Measurements from ENCODE around the gene POLG. TPM values are rescaled to one million over a fixed set of nuclear protein-coding genes. Genes with fewer than 3 reads are reported as not detected.

POLG gene
- total and polyA plus RNA-seq, 7 experiments from 2014 or later = 24.0 to 136 (median 128) TPM

DNA sequence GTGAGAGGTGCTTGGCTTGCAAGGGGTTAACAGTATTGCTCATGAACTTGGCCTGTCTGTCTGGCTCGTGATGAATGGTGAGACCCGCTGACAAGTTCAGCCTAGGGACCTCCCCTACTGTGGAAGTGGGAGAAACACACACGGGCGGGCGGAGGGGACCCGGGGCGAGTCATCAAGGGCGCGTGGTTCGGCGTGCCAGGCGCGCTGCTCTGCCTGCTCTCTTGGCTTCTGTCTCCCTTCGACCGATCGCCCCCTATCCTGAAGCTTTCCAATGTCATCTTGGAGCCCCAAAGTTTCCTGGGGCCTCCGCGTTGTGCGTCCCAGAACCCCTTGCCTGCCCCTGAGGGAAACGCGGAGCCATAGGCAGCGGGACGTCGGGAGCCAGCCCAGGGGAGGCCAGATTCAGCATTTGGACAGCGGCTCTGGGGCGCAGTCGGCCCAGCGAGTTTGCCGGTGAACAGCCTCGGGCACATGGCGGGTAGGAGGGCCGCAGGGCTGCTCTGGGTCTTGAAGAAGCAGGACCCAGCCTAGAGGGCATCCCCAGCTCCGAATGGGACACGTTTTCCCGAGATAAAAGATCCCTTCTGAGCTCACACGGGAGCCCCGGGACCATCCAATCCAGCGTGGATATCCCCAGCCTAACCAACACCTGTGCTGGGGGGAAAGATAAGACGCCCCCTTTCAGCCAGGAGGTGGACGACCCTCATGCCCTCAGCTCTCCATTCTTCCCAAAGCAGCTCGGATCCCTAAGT lies 27.0 kb upstream of the POLG start:
- ChIA-PET POLR2A (no interaction called here), CTCF (interaction anchor here (0.6 kb wide), 2 partner anchors 25 to 67 kb away, joined by 3 to 5 read pairs; no protein-coding TSS in a partner anchor)
- peak; percentile 39 for ATAC-seq
- peaks cover 0 to 5% (median 0%) of the 10 kb centered on the region in 11 donors for H3K9me3 Mint-ChIP-seq
- intact Hi-C loops (cut with micrococcal nuclease) = loop anchor here in 1 of 2 donors (2.0 kb wide), 1 partner anchor 57 kb away; no protein-coding TSS in a partner anchor
- H3K36me3 Mint-ChIP-seq = peaks cover 0 to 6% (median 0%) of the 10 kb centered on the region in 5 donors
- Histone ChIP-seq H3K4me3 (ENCODE audit: low read length) (no peak overlapping the region), H3K36me3 (ENCODE audit: control insufficient read depth in 2 of 3, insufficient read depth in 3 of 3, low read length in 3 of 3) (no peaks in the 10 kb centered on the region), H3K27ac (ENCODE audit: low read depth, low read length) (no peak overlapping the region), H3K9me3 (ENCODE audit: control insufficient read depth in 2 of 3, low read length in 3 of 3) (no peaks in the 10 kb centered on the region), H3K27me3 (ENCODE audit: control insufficient read depth in 2 of 2, insufficient read depth in 2 of 2, low read length in 2 of 2) (peaks cover 5 to 35% of the 10 kb centered on the region in 2 donors), H3K4me1 (ENCODE audit: control insufficient read depth in 2 of 2, insufficient read depth in 2 of 2, low read length in 2 of 2) (peaks cover 4 to 10% of the 10 kb centered on the region in 2 donors)
- DNase-seq = peak; percentile 23 to 68 (median 49)
- H3K4me1 Mint-ChIP-seq = peaks cover 4 to 28% (median 20%) of the 10 kb centered on the region in 7 donors
- H3K4me3 Mint-ChIP-seq = peak overlapping the region in 9 of 10 donors; percentile 23 to 66 (median 36)
- peak overlapping the region in 1 of 9 donors; percentile 3 for H3K27ac Mint-ChIP-seq
- H3K27me3 Mint-ChIP-seq = peaks cover 67 to 88% (median 76%) of the 10 kb centered on the region in 5 donors

DNA sequence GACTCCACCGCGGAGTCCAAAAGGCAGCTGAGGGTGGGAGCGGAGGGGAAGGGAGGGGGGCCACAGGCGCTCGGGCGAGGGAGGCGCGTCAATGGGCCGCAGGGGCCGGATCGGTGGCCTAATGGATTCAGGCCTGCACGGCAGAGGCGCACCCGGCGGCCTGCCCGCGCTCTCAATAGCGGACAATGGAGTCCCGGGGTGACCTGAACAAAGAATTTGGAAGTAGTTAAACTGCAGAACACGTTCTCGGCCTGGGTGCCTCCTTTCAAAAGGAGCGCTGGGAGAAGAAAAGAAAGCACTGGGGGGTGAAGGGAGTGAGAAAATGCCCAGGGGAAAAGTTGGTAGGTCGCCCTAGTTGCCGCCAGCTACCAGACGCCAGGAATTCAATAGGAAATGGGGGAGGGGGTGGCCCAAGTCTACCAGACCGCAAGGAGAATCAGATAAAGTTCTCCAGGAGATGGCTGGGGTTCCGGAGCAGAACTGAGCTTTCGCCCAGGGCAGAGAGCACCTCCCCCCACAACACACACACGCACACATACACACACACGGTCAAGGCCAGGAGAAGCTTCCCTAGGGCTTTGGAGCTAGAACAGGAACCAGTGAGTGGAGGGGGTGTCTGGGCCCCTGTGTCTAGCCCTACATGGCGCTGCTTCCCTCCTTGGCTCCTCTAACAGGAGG lies 25.8 kb upstream of the POLG start:
- DNase-seq (no peak), ATAC-seq (no peak)
- H3K4me1 ChIP-seq (ENCODE audit: control insufficient read depth in 2 of 2, insufficient read depth in 2 of 2, low read length in 2 of 2) = peaks cover 4 to 10% of the 10 kb centered on the region in 2 donors
- Mint-ChIP-seq H3K4me3 (peak overlapping the region in 4 of 10 donors; percentile 33 to 51 (median 34)), H3K4me1 (peaks cover 0 to 28% (median 16%) of the 10 kb centered on the region in 7 donors), H3K9me3 (peaks cover 0 to 5% (median 0%) of the 10 kb centered on the region in 11 donors), H3K36me3 (peaks cover 0 to 6% (median 0%) of the 10 kb centered on the region in 5 donors), H3K27ac (peak overlapping the region in 3 of 9 donors; percentile 13 to 38 (median 29)), H3K27me3 (peaks cover 68 to 86% (median 76%) of the 10 kb centered on the region in 5 donors)
- H3K4me3 ChIP-seq (ENCODE audit: low read length) = no peak overlapping the region
- CTCF ChIA-PET = interaction anchor here (5.2 kb wide), 1 partner anchor 69 kb away, joined by 57 read pairs; no protein-coding TSS in a partner anchor
- H3K9me3 ChIP-seq (ENCODE audit: control insufficient read depth in 2 of 3, low read length in 3 of 3) = no peaks in the 10 kb centered on the region
- H3K36me3 ChIP-seq (ENCODE audit: control insufficient read depth in 2 of 3, insufficient read depth in 3 of 3, low read length in 3 of 3) = no peaks in the 10 kb centered on the region
- POLR2A ChIA-PET = no interaction called here
- peaks cover 8 to 35% of the 10 kb centered on the region in 2 donors for H3K27me3 ChIP-seq (ENCODE audit: control insufficient read depth in 2 of 2, insufficient read depth in 2 of 2, low read length in 2 of 2)
- no peak overlapping the region for H3K27ac ChIP-seq (ENCODE audit: low read depth, low read length)
- intact Hi-C loops (cut with micrococcal nuclease) = loop anchor here in 1 of 2 donors (2.0 kb wide), 1 partner anchor 58 kb away; no protein-coding TSS in a partner anchor

DNA sequence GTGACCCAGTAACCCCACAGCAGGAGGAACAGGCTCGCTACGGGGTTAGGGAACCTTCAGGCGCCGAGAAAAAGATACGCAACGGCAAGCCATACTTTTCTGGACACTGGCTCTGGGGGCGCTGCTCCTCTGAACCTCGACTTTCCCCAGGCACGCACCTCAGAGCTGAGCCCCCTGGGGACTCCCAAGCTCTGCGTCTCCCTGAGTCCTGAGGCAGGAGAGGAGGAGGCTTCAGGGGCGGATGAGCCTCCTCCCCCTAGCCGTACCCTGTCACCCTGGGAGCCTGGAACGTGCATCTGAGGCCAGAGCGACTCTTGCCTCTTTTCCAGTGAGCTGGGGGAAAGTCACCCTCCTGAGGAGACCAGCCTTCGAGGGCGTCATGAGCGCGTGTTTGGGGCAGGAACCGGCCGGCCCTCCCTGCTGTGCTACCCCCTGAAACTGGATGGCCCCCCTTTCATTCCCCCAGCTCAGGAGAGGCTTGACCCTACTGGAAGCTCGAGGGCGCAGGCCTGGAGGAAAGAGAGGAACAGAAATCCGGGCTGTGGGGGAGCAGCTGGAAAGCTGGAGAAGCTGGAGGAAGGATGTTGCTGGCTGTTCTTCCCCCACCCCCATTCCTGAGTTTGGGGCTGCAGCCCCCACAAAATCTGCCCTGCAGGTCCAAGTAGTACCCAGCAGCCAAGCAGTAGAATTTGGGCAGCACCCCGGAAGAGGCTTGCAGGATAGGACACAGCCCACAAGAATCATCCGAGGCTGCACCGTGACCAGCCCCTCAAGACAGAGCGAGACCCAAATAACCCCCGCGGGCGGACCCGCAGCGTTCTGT lies 25.1 kb upstream of the POLG start:
- ATAC-seq (no peak), DNase-seq (no peak)
- Mint-ChIP-seq H3K27ac (peak overlapping the region in 1 of 9 donors; percentile 13), H3K4me1 (peaks cover 0 to 27% (median 16%) of the 10 kb centered on the region in 7 donors), H3K9me3 (peaks cover 0 to 5% (median 0%) of the 10 kb centered on the region in 11 donors), H3K27me3 (peaks cover 64 to 84% (median 75%) of the 10 kb centered on the region in 5 donors), H3K4me3 (peak overlapping the region in 9 of 10 donors; percentile 16 to 82 (median 53)), H3K36me3 (peaks cover 0 to 5% (median 0%) of the 10 kb centered on the region in 5 donors)
- Histone ChIP-seq H3K27ac (ENCODE audit: low read depth, low read length) (no peak overlapping the region), H3K9me3 (ENCODE audit: control insufficient read depth in 2 of 3, low read length in 3 of 3) (no peaks in the 10 kb centered on the region), H3K4me1 (ENCODE audit: control insufficient read depth in 2 of 2, insufficient read depth in 2 of 2, low read length in 2 of 2) (peaks cover 4 to 10% of the 10 kb centered on the region in 2 donors), H3K4me3 (ENCODE audit: low read length) (no peak overlapping the region), H3K36me3 (ENCODE audit: control insufficient read depth in 2 of 3, insufficient read depth in 3 of 3, low read length in 3 of 3) (no peaks in the 10 kb centered on the region), H3K27me3 (ENCODE audit: control insufficient read depth in 2 of 2, insufficient read depth in 2 of 2, low read length in 2 of 2) (peaks cover 8 to 35% of the 10 kb centered on the region in 2 donors)
- intact Hi-C loops (cut with micrococcal nuclease) = loop anchor here (1.0 to 2.0 kb wide), 5 partner anchors 19 to 153 kb away; no protein-coding TSS in a partner anchor
- ChIA-PET POLR2A (interaction anchor here (0.7 kb wide), 1 partner anchor 70 kb away, joined by 3 read pairs; no protein-coding TSS in a partner anchor), CTCF (interaction anchor here (0.8 to 5.2 kb wide), 11 partner anchors 10 to 74 kb away, joined by 3 to 57 read pairs (median 5); no protein-coding TSS in a partner anchor)

DNA sequence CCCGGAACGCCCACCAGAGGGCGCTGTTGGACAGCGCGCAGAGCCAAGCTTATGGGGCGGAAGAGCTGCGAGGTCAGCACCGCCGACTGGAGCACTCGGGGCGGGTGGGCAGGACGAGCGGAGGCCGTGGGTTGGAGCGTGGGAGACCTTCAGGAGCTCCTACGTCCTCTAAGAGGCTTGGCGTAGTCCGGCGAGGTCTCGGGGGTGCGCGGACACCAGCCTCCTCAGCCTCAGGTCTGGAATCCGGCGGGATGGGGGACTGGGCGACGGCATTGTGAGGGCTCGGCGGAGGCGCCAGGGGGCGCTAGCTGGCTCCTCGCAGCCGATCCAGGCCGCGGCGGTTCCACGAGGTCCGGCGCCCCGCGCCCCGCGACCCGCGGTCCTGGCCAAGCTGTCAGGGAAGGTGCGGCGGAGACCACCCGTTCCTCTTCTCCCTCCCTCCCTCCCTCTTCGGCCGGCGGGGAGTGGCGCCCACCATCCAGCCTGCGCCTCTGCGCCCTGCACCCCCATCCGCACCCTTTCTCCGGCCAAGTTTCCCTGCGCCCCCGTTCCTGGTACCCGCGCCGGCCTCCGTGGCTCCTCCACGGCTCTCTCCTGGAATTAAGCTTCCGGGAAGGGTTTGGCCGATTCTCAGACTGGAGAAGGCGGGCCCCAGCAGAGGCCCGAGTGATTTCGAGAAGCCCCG lies 24.3 kb upstream of the POLG start:
- CTCF ChIA-PET = interaction anchor here (0.8 to 5.2 kb wide), 20 partner anchors 9 to 191 kb away, joined by 3 to 57 read pairs (median 4); no protein-coding TSS in a partner anchor

DNA sequence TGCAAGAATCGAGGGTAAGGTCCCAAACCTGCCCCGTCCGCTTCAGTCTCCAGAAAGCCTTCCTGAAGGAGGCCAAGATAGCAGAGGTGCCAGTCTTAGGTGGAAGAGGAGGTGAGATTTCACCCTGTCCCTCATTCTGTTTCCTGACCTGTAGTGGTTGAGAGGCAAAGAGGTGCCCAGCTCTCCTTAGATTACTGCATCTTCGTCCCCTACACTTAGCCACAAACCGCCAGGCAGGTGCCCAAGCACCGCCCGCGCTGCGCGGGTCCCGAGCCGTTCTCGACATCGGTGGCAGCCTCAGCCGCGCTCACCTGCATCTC lies 23.8 kb upstream of the POLG start:
- H3K27ac Mint-ChIP-seq = peak overlapping the region in 1 of 9 donors; percentile 43
- H3K9me3 Mint-ChIP-seq = peaks cover 0 to 5% (median 0%) of the 10 kb centered on the region in 11 donors
- H3K4me3 Mint-ChIP-seq = peak overlapping the region; percentile 70 to 90 (median 80)
- H3K27me3 Mint-ChIP-seq = peaks cover 57 to 83% (median 72%) of the 10 kb centered on the region in 5 donors
- H3K27ac ChIP-seq (ENCODE audit: low read depth, low read length) = no peak overlapping the region
- ATAC-seq (no peak), DNase-seq (peak in 1 of 9 donors; percentile 29)
- intact Hi-C loops (cut with micrococcal nuclease) = loop anchor here (1.0 to 2.0 kb wide), 7 partner anchors 20 to 198 kb away; partner anchors contain the start of gene POLG (in 1 of the 2)
- no peaks in the 10 kb centered on the region for H3K9me3 ChIP-seq (ENCODE audit: control insufficient read depth in 2 of 3, low read length in 3 of 3)
- ChIA-PET CTCF (interaction anchor here (0.8 to 5.2 kb wide), 18 partner anchors 10 to 191 kb away, joined by 3 to 57 read pairs (median 5); no protein-coding TSS in a partner anchor), POLR2A (no interaction called here)
- H3K36me3 ChIP-seq (ENCODE audit: control insufficient read depth in 2 of 3, insufficient read depth in 3 of 3, low read length in 3 of 3) = no peaks in the 10 kb centered on the region
- H3K4me3 ChIP-seq (ENCODE audit: low read length) = peak overlapping the region; percentile 57
- H3K4me1 Mint-ChIP-seq = peaks cover 0 to 22% (median 16%) of the 10 kb centered on the region in 7 donors
- H3K36me3 Mint-ChIP-seq = no peaks in the 10 kb centered on the region
- peaks cover 4 to 10% of the 10 kb centered on the region in 2 donors for H3K4me1 ChIP-seq (ENCODE audit: control insufficient read depth in 2 of 2, insufficient read depth in 2 of 2, low read length in 2 of 2)
- H3K27me3 ChIP-seq (ENCODE audit: control insufficient read depth in 2 of 2, insufficient read depth in 2 of 2, low read length in 2 of 2) = peaks cover 8 to 30% of the 10 kb centered on the region in 2 donors

More for the DNA sequence above, 24.3 kb upstream of the POLG start:
- H3K4me3 ChIP-seq (ENCODE audit: low read length) = peak overlapping the region; percentile 57
- peaks cover 4 to 10% of the 10 kb centered on the region in 2 donors for H3K4me1 ChIP-seq (ENCODE audit: control insufficient read depth in 2 of 2, insufficient read depth in 2 of 2, low read length in 2 of 2)
- Mint-ChIP-seq H3K27me3 (peaks cover 61 to 83% (median 72%) of the 10 kb centered on the region in 5 donors), H3K36me3 (no peaks in the 10 kb centered on the region), H3K4me3 (peak overlapping the region; percentile 70 to 90 (median 80)), H3K9me3 (peaks cover 0 to 5% (median 0%) of the 10 kb centered on the region in 11 donors), H3K4me1 (peaks cover 0 to 23% (median 16%) of the 10 kb centered on the region in 7 donors), H3K27ac (peak overlapping the region in 1 of 9 donors; percentile 43)
- H3K27ac ChIP-seq (ENCODE audit: low read depth, low read length) = no peak overlapping the region
- no peaks in the 10 kb centered on the region for H3K9me3 ChIP-seq (ENCODE audit: control insufficient read depth in 2 of 3, low read length in 3 of 3)
- H3K36me3 ChIP-seq (ENCODE audit: control insufficient read depth in 2 of 3, insufficient read depth in 3 of 3, low read length in 3 of 3) = no peaks in the 10 kb centered on the region
- peaks cover 8 to 33% of the 10 kb centered on the region in 2 donors for H3K27me3 ChIP-seq (ENCODE audit: control insufficient read depth in 2 of 2, insufficient read depth in 2 of 2, low read length in 2 of 2)
- POLR2A ChIA-PET = interaction anchor here (0.7 kb wide), 1 partner anchor 71 kb away, joined by 3 read pairs; no protein-coding TSS in a partner anchor
- intact Hi-C loops (cut with micrococcal nuclease) = loop anchor here (1.0 to 2.0 kb wide), 8 partner anchors 20 to 197 kb away; partner anchors contain the start of gene POLG (in 1 of the 2)
- DNase-seq (peak; percentile 61 to 89 (median 80)), ATAC-seq (peak; percentile 96)
